HG03064 (cell line): ENCODE data around the gene TMEFF1.
"Not testable (repeated sequence)": the region's sequence is repeated elsewhere in the genome, so short reads cannot be mapped to it uniquely, and the experiment has no call there.

Experiments
- ATAC-seq: cut with Tn5 transposase; IDR thresholded peaks from one replicate; pipeline ENCODE4 v1.9.1; 2021; ENCODE audit warnings: low read depth; ENCODE audit not compliant: unreplicated experiment

Gene TMEFF1

GRCh38 chr9:100486479-100487176 is 13.7 kb downstream of the TMEFF1 start:
- no peak for ATAC-seq

GRCh38 chr9:100488177-100488576 is 15.2 kb downstream of the TMEFF1 start:
- ATAC-seq = no peak

- ATAC-seq = no peak
Observed at GRCh38 chr9:100489836-100490235, 16.9 kb downstream of the TMEFF1 start.

- ATAC-seq = no peak
Observed at GRCh38 chr9:100492952-100493351, 20.0 kb downstream of the TMEFF1 start.

- ATAC-seq = no peak
Observed at GRCh38 chr9:100498592-100498991, 25.6 kb downstream of the TMEFF1 start.

GRCh38 chr9:100499460-100499859 is 26.5 kb downstream of the TMEFF1 start:
- no peak for ATAC-seq

GRCh38 chr9:100499866-100500265 is 26.9 kb downstream of the TMEFF1 start:
- no peak for ATAC-seq

- ATAC-seq = no peak
Observed at GRCh38 chr9:100505564-100506159, 32.7 kb downstream of the TMEFF1 start.

GRCh38 chr9:100507350-100507749 is 34.4 kb downstream of the TMEFF1 start:
- not testable (repeated sequence) for ATAC-seq

- ATAC-seq = no peak
Observed at GRCh38 chr9:100511205-100511604, 38.3 kb downstream of the TMEFF1 start.

GRCh38 chr9:100515578-100516494 is 42.9 kb downstream of the TMEFF1 start:
- no peak for ATAC-seq

- ATAC-seq = no peak
Observed at GRCh38 chr9:100521282-100521681, 48.3 kb downstream of the TMEFF1 start.

- ATAC-seq = no peak
Observed at GRCh38 chr9:100525563-100525962, 52.6 kb downstream of the TMEFF1 start.

- not testable (repeated sequence) for ATAC-seq
Observed at GRCh38 chr9:100527180-100527794, 54.3 kb downstream of the TMEFF1 start.

GRCh38 chr9:100534401-100534800 is 61.5 kb downstream of the TMEFF1 start:
- ATAC-seq = no peak

GRCh38 chr9:100540327-100540726 is 67.4 kb downstream of the TMEFF1 start:
- ATAC-seq = no peak

- no peak for ATAC-seq
Observed at GRCh38 chr9:100549048-100549447, 76.1 kb downstream of the TMEFF1 start.

GRCh38 chr9:100554935-100555401 is 82.0 kb downstream of the TMEFF1 start:
- ATAC-seq = no peak

GRCh38 chr9:100555471-100555870 is 82.5 kb downstream of the TMEFF1 start:
- no peak for ATAC-seq

GRCh38 chr9:100557053-100557452 is 84.1 kb downstream of the TMEFF1 start:
- ATAC-seq = no peak

- no peak for ATAC-seq
Observed at GRCh38 chr9:100561256-100561655, 88.3 kb downstream of the TMEFF1 start.
